DND-41 (cell line): Measurements from ENCODE around the gene SSTR4.

Experiments used
- ATAC-seq: fragments of 200-7000 bp; cut with Tn5 transposase; 3 replicates; pipeline ENCODE4 v1.9.1; 2021; ENCODE audit warnings: low read depth; ENCODE audit not compliant: insufficient read depth
- DNase-seq: peaks from one replicate; pipeline ENCODE4 v3.0.0-alpha.2; 2020
- H2AFZ ChIP-seq: 2 replicates; pipeline ENCODE4 v1.6.0; 2012; ENCODE audit warnings: low read depth, low read length
- H3K27ac ChIP-seq: 2 replicates; pipeline ENCODE4 v1.5.1; 2012; ENCODE audit warnings: low read length, inconsistent platforms
- H3K27me3 ChIP-seq: fragments of 200-600 bp; sonication (generic); 2 replicates; pipeline ENCODE4 v1.6.0; 2012; ENCODE audit warnings: low read length, mild to moderate bottlenecking, inconsistent platforms; ENCODE audit not compliant: insufficient read depth, poor library complexity
- H3K36me3 ChIP-seq: 2 replicates; pipeline ENCODE4 v1.5.1; 2012; ENCODE audit warnings: low read length, inconsistent platforms; ENCODE audit not compliant: insufficient read depth
- H3K4me1 ChIP-seq: 2 replicates; pipeline ENCODE4 v1.5.1; 2012; ENCODE audit warnings: mild to moderate bottlenecking, low read length; ENCODE audit not compliant: insufficient read depth
- H3K4me2 ChIP-seq: 2 replicates; pipeline ENCODE4 v1.6.0; 2012; ENCODE audit warnings: mild to moderate bottlenecking, moderate library complexity, low read length, inconsistent platforms; ENCODE audit not compliant: insufficient read depth
- H3K4me3 ChIP-seq, 2 experiments: fragments of 200-600 bp in 1 of 2; shearing (Covaris generic) in 1 of 2; 2 replicates each; pipeline ENCODE4 v1.5.1; 2012 to 2016; ENCODE audit warnings: inconsistent platforms in 2 of 2, low read length in 2 of 2, mild to moderate bottlenecking in 2 of 2, low read depth in 1 of 2, moderate library complexity in 1 of 2
- H3K79me2 ChIP-seq: 2 replicates; pipeline ENCODE4 v1.6.0; 2012; ENCODE audit warnings: low read length, inconsistent platforms; ENCODE audit not compliant: insufficient read depth
- H3K9ac ChIP-seq: 2 replicates; pipeline ENCODE4 v1.6.0; 2012; ENCODE audit warnings: low read depth, mild to moderate bottlenecking, inconsistent platforms, low read length, moderate library complexity
- H3K9me3 ChIP-seq: 2 replicates; pipeline ENCODE4 v1.5.1; 2012; ENCODE audit warnings: low read length, moderate library complexity, mild to moderate bottlenecking, inconsistent platforms; ENCODE audit not compliant: insufficient read depth, severe bottlenecking
- H4K20me1 ChIP-seq: 2 replicates; pipeline ENCODE4 v1.6.0; 2012; ENCODE audit warnings: low read length; ENCODE audit not compliant: insufficient read depth
- CTCF ChIP-seq: IDR thresholded peaks from 2 replicates; pipeline ENCODE4 v1.5.1; 2012; ENCODE audit warnings: borderline replicate concordance, low read length, moderate library complexity, mild to moderate bottlenecking; ENCODE audit not compliant: poor library complexity, severe bottlenecking; ENCODE audit errors: extremely low read depth
- EZH2 ChIP-seq: IDR thresholded peaks from 3 replicates; pipeline ENCODE4 v1.6.1; 2012; ENCODE audit warnings: borderline replicate concordance, low read depth, mild to moderate bottlenecking, moderate library complexity, low read length, inconsistent platforms; ENCODE audit not compliant: severe bottlenecking

Gene SSTR4

GRCh38 chr20:23086931-23087411, 51.9 kb downstream of the SSTR4 start:
- no peak overlapping the region for H3K4me2 ChIP-seq
- no peaks in the 10 kb centered on the region for H3K36me3 ChIP-seq
- H3K4me1 ChIP-seq: peaks cover 10% of the 10 kb centered on the region
- no peak overlapping the region for H3K9ac ChIP-seq
- no peak overlapping the region for H3K4me3 ChIP-seq
- no peak overlapping the region for H2AFZ ChIP-seq
- H3K27me3 ChIP-seq: no peaks in the 10 kb centered on the region
- H4K20me1 ChIP-seq: no peaks in the 10 kb centered on the region
- H3K79me2 ChIP-seq: no peaks in the 10 kb centered on the region
- no peak for DNase-seq
- no peaks in the 10 kb centered on the region for H3K9me3 ChIP-seq
- no peak overlapping the region for H3K27ac ChIP-seq
- TF ChIP-seq EZH2: no peak
- TF ChIP-seq CTCF: no peak
- no peak for ATAC-seq

- Histone ChIP-seq H3K9me3 (no peaks in the 10 kb centered on the region), H4K20me1 (no peaks in the 10 kb centered on the region), H3K4me2 (no peak overlapping the region), H3K9ac (no peak overlapping the region), H3K27me3 (no peaks in the 10 kb centered on the region), H3K79me2 (no peaks in the 10 kb centered on the region), H3K4me3 (no peak overlapping the region), H3K4me1 (peaks cover 9% of the 10 kb centered on the region), H2AFZ (no peak overlapping the region), H3K27ac (no peak overlapping the region), H3K36me3 (no peaks in the 10 kb centered on the region)
- no peak for DNase-seq
- ATAC-seq: no peak
- TF ChIP-seq EZH2 (no peak), CTCF (no peak)
Measured at GRCh38 chr20:23087587-23088251, 52.6 kb downstream of the SSTR4 start.
